GM06990 (cell line): ENCODE results near the gene ID3.

Experiments
- DNase-seq: peaks from one replicate; pipeline ENCODE4 v3.0.0-alpha.2; 2011; ENCODE audit not compliant: insufficient read length; ENCODE audit errors: extremely low read depth
- H3K27me3 ChIP-seq: replicated peaks from 2 replicates; pipeline ENCODE4 v1.6.0; 2011; ENCODE audit warnings: low read length; ENCODE audit not compliant: control insufficient read depth, insufficient read depth
- H3K36me3 ChIP-seq: 2 replicates; pipeline ENCODE4 v1.5.1; 2011; ENCODE audit warnings: low read length; ENCODE audit not compliant: control insufficient read depth, insufficient read depth
- H3K4me3 ChIP-seq: replicated peaks from 2 replicates; pipeline ENCODE4 v1.5.1; 2011; ENCODE audit warnings: low read depth, mild to moderate bottlenecking, control low read depth, low read length
- TF ChIP-seq, protein P1 (sequence below): IDR thresholded peaks from 2 replicates; pipeline ENCODE4 v1.5.1; 2011; ENCODE audit warnings: low read length, control low read depth, mild to moderate bottlenecking, inconsistent platforms; ENCODE audit not compliant: insufficient read depth, poor library complexity, severe bottlenecking

Gene ID3

DNA sequence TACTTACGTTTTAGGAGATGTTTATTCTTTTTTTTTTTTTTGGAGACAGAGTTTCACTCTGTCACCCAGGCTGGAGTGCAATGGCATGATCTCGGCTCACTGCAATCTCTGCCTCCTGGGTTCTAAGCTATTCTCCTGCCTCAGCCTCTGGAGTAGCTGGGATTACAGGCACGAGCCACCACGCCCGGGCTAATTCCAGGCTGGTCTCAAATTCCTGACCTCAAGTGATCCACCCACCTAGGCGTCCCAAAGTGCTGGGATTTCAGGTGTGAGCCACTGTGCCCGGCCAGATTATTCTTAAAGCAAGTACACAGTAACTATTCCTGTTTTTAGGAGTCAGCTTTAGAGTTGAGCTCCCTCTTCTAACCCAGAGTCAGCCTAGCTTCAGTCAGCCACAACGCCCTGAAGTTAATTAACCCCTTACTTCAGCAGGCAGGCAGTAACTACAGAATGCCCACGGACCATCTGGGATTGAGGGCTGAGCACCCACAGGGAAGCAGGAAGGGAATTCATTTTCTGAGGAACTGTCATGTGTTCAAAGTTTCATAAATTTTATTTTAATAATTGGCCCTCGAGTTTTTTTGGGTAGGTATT, 5.3 kb upstream of the ID3 start:
- Histone ChIP-seq H3K4me3 (no peak overlapping the region), H3K36me3 (no peaks in the 10 kb centered on the region)
- DNase-seq, result no peak

DNA sequence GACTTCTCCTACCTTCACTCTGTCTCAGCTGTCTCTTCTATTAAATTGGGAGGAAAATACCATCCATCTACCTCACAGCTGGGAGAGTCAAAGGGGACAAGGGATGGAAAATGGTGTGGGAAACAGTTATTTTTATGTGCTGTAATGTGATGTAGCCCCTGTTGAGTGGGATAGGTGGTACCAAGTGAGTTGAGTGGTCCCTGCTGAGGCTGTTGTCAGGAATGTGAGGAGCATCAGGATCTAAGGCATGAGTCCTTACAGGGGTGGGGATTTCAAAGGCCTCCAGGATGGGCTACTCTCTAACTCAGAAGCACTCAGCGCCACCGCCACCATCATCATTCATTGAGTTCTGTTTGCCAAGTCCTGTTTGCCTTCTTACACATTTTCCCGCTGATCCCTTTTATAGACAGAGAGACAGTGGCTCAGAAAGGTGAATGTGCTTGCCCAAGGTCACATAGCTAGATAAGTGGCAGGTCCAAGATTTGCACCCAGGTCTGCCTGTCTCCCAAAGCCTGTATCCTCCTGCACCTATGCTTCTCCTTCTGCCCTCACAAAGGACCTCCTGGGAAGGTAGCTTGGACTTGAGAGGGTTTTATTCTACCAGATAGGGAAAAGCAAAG, 4.6 kb upstream of the ID3 start:
- Histone ChIP-seq H3K4me3 (no peak overlapping the region), H3K36me3 (no peaks in the 10 kb centered on the region), H3K27me3 (no peaks in the 10 kb centered on the region)
- TF ChIP-seq, protein P1, sequence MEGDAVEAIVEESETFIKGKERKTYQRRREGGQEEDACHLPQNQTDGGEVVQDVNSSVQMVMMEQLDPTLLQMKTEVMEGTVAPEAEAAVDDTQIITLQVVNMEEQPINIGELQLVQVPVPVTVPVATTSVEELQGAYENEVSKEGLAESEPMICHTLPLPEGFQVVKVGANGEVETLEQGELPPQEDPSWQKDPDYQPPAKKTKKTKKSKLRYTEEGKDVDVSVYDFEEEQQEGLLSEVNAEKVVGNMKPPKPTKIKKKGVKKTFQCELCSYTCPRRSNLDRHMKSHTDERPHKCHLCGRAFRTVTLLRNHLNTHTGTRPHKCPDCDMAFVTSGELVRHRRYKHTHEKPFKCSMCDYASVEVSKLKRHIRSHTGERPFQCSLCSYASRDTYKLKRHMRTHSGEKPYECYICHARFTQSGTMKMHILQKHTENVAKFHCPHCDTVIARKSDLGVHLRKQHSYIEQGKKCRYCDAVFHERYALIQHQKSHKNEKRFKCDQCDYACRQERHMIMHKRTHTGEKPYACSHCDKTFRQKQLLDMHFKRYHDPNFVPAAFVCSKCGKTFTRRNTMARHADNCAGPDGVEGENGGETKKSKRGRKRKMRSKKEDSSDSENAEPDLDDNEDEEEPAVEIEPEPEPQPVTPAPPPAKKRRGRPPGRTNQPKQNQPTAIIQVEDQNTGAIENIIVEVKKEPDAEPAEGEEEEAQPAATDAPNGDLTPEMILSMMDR, result no peak
- DNase-seq, result no peak

More for the DNA sequence above, 5.3 kb upstream of the ID3 start:
- TF ChIP-seq, protein P1, result no peak
- H3K27me3 ChIP-seq, result no peaks in the 10 kb centered on the region

DNA sequence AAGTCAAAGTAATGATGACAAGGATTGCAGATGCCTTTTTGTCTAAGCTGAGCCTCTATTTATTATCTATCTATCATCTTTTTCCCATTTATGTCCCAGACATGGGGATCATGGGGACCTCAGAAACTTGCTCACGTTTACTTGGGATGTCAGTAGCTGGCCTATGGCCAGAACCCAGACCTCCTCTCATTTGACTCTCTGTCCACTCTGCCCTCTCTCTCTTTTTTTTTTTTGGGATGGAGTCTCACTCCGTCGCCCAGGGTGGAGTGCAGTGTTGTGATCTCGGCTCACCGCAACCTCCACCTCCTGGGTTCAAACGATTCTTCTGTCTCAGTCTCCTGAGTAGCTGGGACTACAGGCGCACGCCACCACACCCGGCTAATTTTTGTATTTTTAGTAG, 3.7 kb upstream of the ID3 start:
- no peak for DNase-seq
- Histone ChIP-seq H3K4me3 (no peak overlapping the region), H3K36me3 (no peaks in the 10 kb centered on the region), H3K27me3 (no peaks in the 10 kb centered on the region)
- TF ChIP-seq, protein P1, result no peak

DNA sequence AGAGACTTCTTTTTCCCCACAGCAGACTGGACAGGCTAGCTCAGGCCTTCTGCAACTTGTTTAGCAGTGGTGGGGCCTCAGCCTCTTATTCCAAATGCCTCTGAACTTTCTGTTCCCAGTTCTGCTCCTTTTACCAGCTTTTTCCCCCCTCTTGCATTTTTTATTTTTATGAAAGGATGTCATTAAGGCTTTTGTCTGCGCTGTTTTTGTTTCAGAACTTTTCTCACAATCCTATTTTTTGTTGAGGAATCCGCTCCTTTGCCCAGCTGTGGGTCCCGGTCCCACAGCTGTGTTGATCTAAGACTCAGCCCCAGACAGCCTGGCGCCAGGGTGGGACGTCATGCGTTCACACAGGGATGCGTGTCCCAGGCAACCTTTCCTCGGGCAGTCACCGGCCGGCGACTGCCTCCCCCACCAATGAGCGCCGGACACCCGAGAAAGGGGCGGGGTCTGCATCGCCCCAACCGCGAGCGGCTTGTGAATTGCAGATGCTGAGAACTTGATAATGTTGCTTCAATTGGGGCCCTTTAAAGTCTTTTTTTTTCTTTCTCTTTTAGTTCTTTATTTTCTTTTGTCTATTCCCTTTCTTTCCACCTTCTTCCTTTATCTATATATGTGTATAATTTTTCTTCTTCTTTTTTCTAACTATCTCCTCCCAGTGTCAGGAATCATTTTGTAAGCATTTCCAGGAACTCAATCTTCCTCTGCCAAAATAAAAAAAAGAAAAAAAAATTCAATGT, 3.0 kb upstream of the ID3 start:
- TF ChIP-seq, protein P1, result no peak
- peak; percentile 81 for DNase-seq

DNA sequence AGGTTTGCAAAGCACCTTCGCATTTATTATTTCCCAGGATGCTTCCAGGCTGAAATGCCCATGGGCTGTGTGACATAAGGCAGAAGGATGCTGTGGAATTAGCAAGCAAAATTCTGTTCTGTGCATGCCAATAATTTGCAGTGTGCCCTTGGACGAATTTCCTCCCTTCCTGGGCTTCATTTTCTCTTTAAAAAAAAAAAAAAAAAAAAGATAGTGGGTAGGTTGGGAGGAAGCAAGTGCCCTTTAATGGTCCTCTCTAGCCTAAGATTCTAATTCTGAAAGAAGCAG, 2.5 kb upstream of the ID3 start:
- TF ChIP-seq, protein P1, result no peak
- no peak for DNase-seq
- H3K4me3 ChIP-seq, result no peak overlapping the region
- no peaks in the 10 kb centered on the region for H3K27me3 ChIP-seq
- no peaks in the 10 kb centered on the region for H3K36me3 ChIP-seq

More for the DNA sequence above, 3.0 kb upstream of the ID3 start:
- no peaks in the 10 kb centered on the region for H3K27me3 ChIP-seq
- H3K4me3 ChIP-seq, result no peak overlapping the region
- H3K36me3 ChIP-seq, result no peaks in the 10 kb centered on the region
